CD4-positive, alpha-beta T cell treated with Interleukin-6 at 100 ng/mL for 8 hours (primary cell): ENCODE data around the gene PDIA5.
A peak's percentile ranks its signal among the peaks of the same experiment; 100 is the strongest.

ENCODE experiments used
- DNase-seq: peaks from one replicate; pipeline ENCODE4 v3.0.0-alpha.2; 2020; ENCODE audit warnings: mixed read lengths, low spot score

The PDIA5 gene

GRCh38 chr3:123169492-123169929, 102.7 kb downstream of the PDIA5 start:
- no peak for DNase-seq

GRCh38 chr3:123169930-123170329, 103.1 kb downstream of the PDIA5 start:
- DNase-seq = no peak

GRCh38 chr3:123180791-123181190, 114.0 kb downstream of the PDIA5 start:
- DNase-seq = no peak

- no peak for DNase-seq
Observed at GRCh38 chr3:123186695-123187094, 119.9 kb downstream of the PDIA5 start.

- no peak for DNase-seq
Observed at GRCh38 chr3:123188058-123188457, 121.2 kb downstream of the PDIA5 start.

GRCh38 chr3:123193448-123194101, 126.8 kb downstream of the PDIA5 start:
- no peak for DNase-seq

- no peak for DNase-seq
Observed at GRCh38 chr3:123194552-123194951, 127.7 kb downstream of the PDIA5 start.

GRCh38 chr3:123198372-123198771, 131.5 kb downstream of the PDIA5 start:
- DNase-seq = no peak

GRCh38 chr3:123201223-123201556, 134.4 kb downstream of the PDIA5 start:
- no peak for DNase-seq

- peak; percentile 97 for DNase-seq
Observed at GRCh38 chr3:123201557-123202427, 135.0 kb downstream of the PDIA5 start, which contains the start of gene SEC22A. TSS of gene SEC22A (plus strand) at chr3:123201943. CDS start at chr3:123209218, 7,275 bp downstream.

- peak; percentile 1 for DNase-seq
Observed at GRCh38 chr3:123202451-123202850, 135.6 kb downstream of the PDIA5 start.
